GM21737 (cell line): ENCODE data around the gene STK16.

Experiments
- ATAC-seq: cut with Tn5 transposase; IDR thresholded peaks from one replicate; pipeline ENCODE4 v1.9.1; 2021; ENCODE audit warnings: mild to moderate bottlenecking, moderate library complexity; ENCODE audit not compliant: unreplicated experiment

Gene STK16

DNA sequence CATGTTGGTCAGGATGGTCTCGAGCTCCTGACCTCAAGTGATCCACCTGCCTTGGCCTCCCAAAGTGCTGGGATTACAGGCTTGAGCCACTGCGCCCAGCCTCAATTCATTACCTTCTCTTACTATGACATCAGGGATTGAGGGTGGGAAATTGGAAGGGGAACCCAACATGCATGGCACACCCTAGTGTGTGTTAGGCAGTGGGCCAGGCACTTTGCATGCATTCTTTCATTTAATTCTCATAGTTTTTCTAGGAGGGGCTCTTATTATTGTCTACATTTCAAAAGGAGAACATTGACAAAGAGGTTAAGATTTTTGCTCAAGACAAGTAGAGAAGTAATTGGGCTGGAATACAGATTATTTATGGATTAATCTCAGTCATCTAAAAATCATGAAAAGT lies 23.0 kb downstream of the STK16 start:
- no peak for ATAC-seq

DNA sequence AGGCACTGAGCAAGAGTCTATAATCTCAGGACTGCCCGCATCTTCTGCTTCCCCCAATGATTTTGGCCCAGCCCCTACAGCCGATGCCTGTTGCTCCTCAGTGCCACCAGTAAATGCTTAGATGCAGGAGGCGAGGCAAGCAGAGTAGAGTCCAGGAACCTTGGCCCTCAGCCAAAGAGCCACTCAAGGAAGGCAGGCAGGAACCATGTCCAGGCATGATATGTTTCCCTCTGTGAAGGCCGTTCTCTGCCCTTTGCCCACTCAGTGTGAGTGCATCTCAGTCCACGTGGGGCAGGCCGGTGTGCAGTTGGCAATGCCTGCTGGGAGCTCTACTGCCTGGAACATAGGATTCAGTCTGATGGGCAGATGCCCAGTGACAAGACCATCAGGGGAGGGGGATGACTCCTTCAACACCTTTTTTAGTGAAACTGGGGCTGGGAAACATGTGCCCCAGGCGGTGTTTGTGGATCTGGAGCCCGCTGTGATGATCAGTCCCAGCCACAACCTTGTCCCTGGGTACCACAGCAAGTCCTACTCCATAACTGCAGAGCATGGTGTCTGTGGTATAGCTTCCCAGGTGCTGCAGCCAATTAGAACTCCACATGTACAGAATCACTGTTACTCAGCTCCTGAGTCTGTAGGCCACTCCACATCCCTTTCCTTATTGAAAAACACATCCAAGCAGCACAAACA lies 24.2 kb downstream of the STK16 start:
- no peak for ATAC-seq

DNA sequence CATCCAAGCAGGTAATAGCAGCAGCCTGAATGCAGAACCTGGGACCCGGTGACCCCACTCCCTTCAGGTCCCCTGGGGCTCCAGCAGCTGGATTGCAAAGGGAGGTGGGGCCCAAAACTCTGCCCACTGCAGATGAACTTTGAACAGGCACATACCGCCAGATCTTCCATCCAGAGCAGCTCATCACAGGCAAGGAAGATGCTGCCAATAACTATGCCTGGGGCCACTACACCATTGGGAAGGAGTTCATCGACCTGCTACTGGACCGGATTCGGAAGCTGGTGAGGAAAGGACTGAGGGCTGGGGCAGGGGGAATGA lies 24.7 kb downstream of the STK16 start:
- no peak for ATAC-seq

DNA sequence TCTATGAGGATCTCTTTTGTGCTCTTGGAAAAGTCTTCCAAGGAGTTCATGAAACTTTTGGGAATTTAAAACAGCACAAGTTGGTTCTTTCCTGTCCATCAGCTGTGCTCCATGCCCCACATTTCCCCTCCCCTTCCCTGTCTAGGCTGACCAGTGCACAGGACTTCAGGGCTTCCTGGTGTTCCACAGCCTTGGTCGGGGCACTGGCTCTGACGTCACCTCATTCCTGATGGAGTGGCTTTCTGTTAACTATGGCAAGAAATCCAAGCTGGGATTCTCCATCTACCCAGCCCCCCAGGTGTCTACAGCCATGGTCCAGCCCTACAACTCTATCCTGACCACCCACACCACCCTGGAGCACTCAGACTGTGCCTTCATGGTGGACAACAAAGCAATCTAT lies 25.7 kb downstream of the STK16 start:
- no peak for ATAC-seq

DNA sequence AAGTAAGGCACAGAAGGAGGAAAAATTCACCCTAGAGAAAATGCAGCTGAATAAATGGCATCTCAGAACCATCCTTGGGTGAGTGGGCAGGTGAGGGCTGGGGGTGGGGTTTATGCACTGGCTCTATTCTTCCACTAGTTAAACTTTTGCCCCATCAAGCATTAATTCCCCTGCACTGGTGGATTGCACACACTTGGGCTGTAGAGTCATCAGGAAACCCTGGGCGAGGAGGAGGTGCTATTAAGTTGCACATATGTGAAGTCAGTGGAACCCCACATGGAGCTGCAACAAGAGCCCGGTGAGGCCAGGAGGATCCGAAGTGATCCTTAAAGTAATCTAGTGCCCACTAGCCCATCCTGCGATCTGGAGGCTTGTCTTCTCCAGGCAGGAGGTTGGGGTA lies 27.1 kb downstream of the STK16 start:
- no peak for ATAC-seq

DNA sequence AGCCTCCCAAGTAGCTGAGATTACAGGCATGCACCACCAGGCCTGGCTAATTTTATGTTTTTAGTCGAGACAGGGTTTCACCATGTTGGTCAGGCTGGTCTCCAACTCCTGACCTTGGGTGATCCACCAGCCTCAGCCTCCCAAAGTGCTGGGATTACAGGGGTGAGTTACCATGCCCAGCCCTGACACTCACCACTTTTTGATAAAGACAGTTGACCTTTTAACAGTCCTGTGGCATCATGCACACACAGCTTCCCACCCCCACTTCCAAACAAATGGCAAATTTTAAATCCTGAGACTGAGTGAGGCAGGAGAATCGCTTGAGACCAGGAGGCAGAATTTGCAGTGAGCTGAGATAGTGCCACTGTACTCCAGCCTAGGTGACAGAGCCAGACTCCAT lies 27.7 kb downstream of the STK16 start:
- no peak for ATAC-seq

DNA sequence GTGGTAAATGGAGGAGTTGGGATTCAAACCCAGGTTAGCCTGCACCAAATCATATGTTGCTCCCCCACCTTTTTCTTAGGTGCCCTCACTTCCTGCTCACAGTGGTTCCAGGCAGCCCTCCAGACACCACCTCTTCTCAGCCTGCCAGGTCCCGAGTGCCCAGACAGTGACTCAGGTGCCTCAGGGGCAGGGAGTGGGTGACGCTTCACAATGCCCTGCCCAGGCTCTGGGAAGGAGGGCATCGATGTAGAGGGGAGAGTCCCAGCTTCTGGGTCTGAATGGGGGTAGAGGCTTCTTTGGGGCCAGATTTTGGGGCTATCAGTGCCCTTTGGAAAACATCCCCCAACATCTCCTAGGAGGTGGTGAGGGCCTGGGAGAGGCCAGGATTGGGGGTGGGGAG lies 28.7 kb downstream of the STK16 start:
- no peak for ATAC-seq

DNA sequence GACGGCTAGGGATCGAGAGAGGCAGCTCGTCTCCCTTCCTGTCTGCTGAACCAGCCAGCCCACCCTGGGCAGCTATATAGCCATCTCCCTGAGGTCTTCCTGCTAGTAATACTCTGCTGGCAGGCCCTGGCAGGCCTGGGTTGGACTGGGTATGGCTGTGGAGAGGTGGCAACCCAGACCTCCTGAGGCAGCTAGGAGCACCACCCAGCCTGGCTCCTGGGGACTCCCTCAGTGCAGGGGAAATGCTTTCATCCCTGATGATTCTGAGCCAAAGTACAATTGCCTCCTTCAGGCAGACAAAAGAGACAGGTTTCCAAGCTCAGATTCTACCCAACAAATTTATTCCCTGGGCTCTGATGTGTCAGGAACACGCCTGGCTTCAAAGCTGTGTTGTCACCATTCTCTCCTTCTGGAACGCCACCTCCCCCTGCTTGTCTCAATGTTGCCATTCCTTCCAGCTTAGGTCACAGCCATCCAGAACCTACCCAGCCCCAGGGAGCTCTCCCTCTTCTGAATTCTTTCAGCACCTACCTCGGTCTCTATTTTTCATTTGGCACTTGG lies 29.2 kb downstream of the STK16 start:
- no peak for ATAC-seq

DNA sequence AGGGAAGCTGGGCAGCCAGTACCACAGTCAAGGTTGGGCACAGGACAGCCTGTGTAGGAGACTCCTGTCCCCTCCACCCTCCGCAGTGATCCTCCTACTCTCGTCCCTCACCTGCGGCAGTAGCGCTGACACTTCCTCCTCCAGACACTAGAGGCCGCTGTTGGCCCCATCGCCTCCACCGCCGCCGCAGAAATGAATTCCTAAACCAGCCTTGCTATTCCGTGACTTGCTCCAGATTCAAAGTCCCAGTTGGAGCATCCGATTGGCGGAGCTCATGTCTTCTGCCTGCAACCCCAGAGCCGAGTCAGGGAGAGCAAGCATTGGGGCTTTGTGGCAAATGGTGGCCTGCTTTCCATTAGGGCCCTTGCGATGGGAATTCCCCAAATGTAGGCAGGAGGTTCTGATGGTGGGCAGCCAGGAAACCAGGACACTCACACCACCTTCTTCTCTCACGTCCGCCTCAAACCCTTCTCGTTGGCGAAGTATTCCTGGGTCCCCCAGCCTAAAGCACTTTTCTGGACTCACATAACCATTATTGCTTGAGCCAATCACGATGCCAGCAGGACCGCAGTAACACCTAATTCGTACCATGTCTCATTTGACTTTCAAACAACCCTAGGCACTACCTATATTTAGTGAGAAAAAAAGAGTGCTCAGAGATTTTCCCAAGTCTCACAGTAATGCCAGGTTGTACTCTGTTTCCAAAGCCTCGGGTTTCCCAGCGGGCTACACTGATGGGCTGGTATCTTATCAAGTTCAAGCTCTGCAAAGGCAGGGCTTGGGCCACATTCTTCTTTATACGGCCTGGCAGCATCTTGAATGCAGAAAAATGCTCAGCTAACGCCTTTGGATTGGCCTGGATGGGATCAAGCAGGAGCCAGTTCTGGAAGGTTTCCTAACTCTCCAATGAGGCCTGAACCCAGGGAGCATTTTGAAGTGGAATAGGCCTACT lies 32.7 kb downstream of the STK16 start:
- ATAC-seq, result no peak

DNA sequence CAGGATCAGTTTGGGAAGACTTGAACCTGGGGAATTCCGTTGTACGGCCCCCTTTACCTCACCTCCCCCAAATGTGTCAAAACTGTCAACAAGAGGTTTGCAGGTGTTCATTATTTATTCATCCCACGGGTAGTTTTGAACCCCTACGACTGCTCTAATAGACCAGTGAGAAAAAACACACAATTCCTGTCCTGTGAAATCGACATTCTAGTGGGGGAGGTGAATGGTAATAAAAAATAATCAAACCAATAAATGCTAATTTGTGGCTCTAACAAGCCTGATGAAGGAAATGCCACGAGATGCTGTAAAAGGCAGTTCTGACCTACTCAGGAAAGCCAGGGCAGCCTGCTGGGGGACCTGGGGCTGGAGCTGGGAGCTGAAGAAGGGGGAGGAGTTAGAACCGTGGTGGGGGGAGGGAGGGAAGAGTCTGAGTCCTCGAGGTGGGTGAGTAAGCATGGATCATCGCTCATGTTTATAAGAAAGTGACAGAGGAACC lies 33.4 kb downstream of the STK16 start:
- ATAC-seq, result no peak

DNA sequence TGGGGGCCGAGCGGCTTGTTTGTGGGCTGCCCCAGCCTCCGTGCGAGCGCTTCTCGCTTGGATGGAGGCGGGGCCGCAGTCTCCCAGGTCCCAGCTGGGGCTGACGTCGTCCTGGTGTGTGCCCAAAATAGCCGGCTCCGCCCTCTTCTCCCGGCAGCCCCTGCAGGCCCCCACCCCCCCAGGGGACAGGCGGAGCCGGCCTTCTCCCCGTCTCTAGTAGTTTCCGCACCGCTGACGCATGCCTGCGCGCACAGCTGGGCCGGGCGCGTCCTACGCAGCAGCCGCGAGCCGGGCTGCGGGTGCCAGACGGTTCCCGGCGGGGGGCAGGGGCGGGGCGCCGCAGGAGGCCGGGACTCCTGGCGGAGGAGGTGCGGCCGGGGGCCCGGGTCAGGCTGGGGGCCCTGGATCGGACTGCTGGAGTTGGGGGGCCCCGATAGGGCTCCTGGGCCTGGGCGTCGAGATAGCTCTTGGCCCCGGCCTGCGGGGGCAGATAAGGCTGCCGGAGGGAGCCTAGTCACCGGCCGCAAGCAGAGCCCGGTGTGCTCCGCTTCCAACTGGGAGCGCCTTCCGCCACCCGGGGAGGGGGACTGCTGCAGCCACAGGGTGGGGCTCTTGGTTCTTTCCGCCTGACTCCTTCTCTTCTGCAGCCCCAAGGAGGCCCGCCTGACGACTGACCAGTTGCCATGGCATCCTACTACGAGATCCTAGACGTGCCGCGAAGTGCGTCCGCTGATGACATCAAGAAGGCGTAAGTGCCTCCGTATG lies 34.1 kb downstream of the STK16 start, which contains the start of gene DNAJB2:
TSS of gene DNAJB2 (plus strand) at position 216 of the 765 bp plus-strand sequence. CDS start at position 684, 468 bp downstream.
- ATAC-seq, result peak; percentile 85

DNA sequence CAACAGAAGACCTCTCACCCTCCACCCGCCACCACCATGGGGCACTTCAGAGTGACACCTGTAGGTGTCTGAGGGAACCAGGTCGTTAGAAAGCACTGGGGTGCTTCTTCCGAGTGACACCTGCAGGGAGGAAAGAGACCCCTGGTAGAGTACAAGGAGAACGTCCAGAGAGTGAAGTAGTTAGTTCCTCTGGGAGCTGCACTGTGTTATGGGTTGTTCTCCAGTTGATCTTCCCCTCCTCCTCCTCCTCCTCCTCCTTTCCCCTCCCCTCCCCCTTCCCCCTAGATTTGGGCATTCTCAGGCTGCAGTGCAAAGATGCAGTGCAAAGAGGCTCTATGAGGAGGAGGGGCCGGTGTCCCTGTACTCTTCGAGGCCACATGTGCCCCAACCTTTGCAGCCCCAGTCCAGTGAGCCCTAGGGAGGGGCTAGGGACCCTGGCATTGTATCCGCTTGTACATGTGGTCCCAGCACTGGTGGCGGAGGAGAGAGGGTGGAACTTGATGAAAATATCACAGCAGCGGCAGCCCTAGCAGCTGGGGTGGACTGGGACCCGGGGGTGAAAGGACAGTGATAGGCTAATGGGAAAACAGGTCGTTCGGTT lies 34.7 kb downstream of the STK16 start:
- ATAC-seq, result no peak

DNA sequence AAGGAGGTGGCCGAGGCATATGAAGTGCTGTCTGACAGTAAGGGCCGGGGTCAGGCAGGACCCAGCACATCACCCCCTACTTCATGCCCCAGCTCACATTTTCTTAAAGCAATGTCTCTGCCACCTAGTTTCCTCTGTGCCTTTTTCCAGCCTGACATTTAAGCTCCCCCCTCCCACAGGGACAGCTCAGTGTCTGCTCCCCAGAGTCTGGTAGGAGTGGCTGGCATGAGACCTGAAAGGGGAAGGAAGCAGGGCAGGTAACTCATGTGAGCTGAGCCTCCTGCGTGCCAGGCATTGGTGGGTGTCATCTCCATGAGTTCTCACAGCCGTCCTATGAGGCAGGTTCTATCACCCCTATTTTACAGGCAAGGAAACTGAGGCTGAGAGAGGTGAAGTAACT lies 35.4 kb downstream of the STK16 start:
- no peak for ATAC-seq

DNA sequence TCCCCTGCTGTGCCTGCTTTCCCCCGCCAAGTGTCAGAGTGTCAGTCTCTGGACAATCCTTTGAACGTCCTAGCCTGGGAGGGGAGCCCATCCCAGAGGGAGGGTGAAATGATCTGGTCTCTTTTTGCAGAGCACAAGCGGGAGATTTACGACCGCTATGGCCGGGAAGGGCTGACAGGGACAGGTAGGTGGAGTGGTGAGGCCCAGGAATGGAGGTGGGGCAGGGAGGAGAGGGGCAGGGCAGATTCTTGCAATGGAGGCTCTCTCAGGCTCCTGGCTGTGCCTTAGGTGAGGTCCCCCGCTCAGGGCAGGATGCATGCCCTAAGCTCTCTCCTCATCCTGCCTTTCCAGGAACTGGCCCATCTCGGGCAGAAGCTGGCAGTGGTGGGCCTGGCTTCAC lies 36.3 kb downstream of the STK16 start:
- ATAC-seq, result no peak

DNA sequence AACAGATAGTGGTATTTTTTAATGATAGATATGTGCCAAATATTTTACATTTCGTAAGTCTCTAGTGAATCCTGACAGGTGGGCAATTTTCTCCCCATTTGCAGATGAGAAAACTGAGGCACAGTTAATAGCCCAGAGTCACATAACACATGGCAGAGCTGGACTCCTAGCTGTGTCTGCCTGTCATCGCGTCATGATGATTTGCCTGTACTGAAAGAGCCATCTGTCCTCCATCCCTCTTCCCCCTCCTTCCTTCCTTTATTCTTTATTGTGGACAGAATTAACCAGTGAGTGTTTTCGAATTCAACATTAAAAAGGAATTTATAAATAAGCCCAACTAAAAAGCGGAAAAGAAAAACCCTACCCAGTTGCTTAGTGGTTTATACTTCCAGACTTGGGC lies 37.1 kb downstream of the STK16 start:
- no peak for ATAC-seq

DNA sequence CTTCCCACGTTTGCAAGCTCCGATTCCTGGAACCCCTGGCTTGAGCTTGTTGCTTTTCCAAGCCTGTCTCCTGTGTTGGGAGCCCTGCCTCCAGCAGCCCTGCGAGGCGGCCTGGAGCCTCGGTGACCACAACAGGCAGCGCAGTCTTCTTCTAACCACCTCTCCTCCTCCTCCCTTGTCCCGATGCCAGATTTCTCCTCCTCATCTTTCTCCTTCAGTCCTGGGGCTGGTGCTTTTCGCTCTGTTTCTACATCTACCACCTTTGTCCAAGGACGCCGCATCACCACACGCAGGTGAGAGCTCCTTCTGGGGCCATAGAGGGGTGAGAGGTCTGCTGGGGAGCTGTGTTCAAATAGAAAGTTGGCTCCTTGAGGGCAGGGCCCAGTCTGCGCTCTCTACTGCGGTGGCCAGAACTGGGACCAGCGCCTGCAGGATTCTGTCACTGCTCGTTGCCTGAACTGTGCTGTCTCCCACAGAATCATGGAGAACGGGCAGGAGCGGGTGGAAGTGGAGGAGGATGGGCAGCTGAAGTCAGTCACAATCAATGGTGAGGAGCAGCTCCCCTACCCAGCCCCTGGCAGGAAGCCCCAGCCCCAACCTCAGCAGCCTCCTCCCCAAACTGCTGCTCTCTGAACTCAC lies 37.8 kb downstream of the STK16 start:
- ATAC-seq, result no peak

DNA sequence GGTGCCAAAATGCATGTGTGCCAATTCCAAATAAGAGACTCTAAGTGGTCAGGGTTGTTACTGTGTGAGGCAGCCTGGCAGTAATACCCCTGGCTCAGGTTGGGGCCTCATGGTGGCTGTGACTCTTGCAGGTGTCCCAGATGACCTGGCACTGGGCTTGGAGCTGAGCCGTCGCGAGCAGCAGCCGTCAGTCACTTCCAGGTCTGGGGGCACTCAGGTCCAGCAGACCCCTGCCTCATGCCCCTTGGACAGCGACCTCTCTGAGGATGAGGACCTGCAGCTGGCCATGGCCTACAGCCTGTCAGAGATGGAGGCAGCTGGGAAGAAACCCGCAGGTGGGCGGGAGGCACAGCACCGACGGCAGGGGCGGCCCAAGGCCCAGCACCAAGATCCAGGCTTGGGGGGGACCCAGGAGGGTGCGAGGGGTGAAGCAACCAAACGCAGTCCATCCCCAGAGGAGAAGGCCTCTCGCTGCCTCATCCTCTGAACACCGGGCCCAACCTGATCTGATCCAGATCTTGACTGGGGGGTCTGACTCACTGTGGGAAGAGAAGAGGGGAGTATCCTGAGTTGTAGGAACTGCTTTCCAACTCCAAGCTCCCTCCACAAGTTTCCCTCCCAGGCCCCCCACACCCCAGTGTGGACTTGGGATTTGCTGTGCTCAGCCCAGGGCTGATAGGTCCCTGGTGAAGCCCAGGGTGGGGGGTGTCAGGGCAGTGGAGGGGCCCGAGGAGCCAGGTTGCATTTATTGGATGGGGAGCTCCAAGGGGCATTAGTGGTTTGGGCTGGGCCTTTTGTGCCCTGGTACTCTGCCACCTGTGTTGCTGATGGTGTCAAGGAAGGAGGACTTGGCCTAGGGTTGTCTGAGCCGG lies 39.5 kb downstream of the STK16 start:
- no peak for ATAC-seq

DNA sequence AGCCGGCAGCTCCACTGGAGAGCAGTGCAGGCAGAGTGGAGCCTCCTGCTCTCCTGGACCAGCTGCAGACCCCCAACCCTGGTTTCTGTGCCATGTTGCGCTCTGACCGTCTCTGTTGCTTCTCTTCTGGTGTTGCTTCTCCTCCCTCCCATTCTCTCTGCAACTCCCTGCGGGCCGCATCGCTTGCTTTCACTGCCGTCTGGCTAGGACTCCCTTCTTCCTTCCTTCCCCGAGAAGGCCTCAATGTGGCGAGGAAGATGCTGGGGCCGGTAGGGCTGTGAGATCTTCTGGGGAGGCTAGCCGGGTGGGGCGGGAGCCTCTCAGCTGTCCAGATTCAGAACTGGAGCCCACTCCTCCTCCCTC lies 40.1 kb downstream of the STK16 start:
- no peak for ATAC-seq

DNA sequence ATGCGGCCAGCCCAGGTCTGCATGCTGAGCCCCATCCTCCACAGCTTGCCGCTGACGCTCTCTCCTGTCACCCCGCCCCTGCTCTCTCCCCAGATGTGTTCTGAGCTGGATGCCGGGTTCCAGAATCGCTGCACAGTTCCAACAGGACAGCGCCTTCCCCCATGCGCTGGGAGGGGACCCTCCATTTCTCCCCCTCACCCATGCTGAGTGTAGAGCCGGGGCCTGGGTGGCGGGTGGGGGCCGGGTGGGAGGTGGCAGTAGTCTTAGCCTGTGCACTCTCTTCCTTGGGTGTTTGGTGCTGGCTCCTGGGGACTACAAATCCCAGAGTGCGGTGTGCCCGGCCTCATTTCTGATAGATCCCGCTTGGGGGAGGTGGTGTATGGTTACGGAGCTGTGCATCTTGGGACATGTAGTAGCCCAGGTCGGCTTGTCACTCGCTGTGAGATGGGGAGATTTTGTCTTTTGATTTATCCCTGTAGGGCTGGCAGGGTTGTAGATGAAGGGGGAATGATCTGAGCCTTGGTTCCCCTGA lies 40.7 kb downstream of the STK16 start:
- ATAC-seq, result no peak
